K562 (cell line): ENCODE results near the gene MCIDAS. TPM values are rescaled to one million over a fixed set of nuclear protein-coding genes. Genes with fewer than 3 reads are reported as not detected.

Source experiments
- CBX1 ChIP-seq: sonication (generic); IDR thresholded peaks from 2 replicates; pipeline ENCODE4 v1.6.1; 2016; ENCODE audit warnings: antibody characterized with exemption, low read depth, mild to moderate bottlenecking
- HNRNPK ChIP-seq: fragments of 200-400 bp; formaldehyde crosslinking; IDR thresholded peaks from one replicate; pipeline ENCODE4 v1.6.1; 2018; ENCODE audit warnings: mild to moderate bottlenecking, low read depth, low read length; ENCODE audit not compliant: poor library complexity, severe bottlenecking
- MBD1 ChIP-seq: fragments of 250-450 bp; sonication (Bioruptor Pico); IDR thresholded peaks from 2 replicates; pipeline ENCODE4 v1.8.0; 2022; ENCODE audit warnings: inconsistent platforms
- MBD2 ChIP-seq: sonication (generic); IDR thresholded peaks from 2 replicates; pipeline ENCODE4 v1.6.1; 2016; ENCODE audit warnings: low read depth, borderline replicate concordance
- MYNN ChIP-seq, 2 experiments: sonication (generic); formaldehyde crosslinking in 1 of 2; IDR thresholded peaks; 2 replicates each; pipeline versions ENCODE4 v1.5.0 to v1.6.1; 2016 to 2020; ENCODE audit warnings: antibody characterized with exemption in 1 of 2, missing genetic modification reagents in 1 of 2
- NKRF ChIP-seq: fragments of 450-650 bp; IDR thresholded peaks from 2 replicates; pipeline ENCODE4 v1.6.1; 2016; ENCODE audit warnings: borderline replicate concordance
- NR2C1 ChIP-seq, 2 experiments: fragments of 450-650 bp; IDR thresholded peaks; 2 replicates each; pipeline ENCODE4 v1.6.1; 2017; ENCODE audit warnings: mild to moderate bottlenecking in 2 of 2, antibody characterized with exemption in 1 of 2, inconsistent platforms in 1 of 2, missing compliant biosample characterization in 1 of 2, missing genetic modification characterization in 1 of 2
- NR2F6 ChIP-seq: fragments of 450-650 bp; formaldehyde crosslinking; IDR thresholded peaks from 2 replicates; pipeline ENCODE4 v1.4.0; 2020; ENCODE audit warnings: mild to moderate bottlenecking
- NUFIP1 ChIP-seq: fragments of 450-650 bp; IDR thresholded peaks from 2 replicates; pipeline ENCODE4 v1.6.1; 2018; ENCODE audit not compliant: partially characterized antibody
- PURB ChIP-seq: sonication (generic); formaldehyde crosslinking; IDR thresholded peaks from 2 replicates; pipeline ENCODE4 v1.9.0; 2021; ENCODE audit warnings: low read depth, mild to moderate bottlenecking, missing genetic modification reagents
- SAFB2 ChIP-seq: fragments of 200-400 bp; formaldehyde crosslinking; IDR thresholded peaks from 2 replicates; pipeline ENCODE4 v1.6.1; 2018; ENCODE audit warnings: borderline replicate concordance, low read length, low read depth, moderate library complexity; ENCODE audit not compliant: severe bottlenecking
- SMARCB1 ChIP-seq: IDR thresholded peaks from 2 replicates; pipeline ENCODE4 v1.6.1; 2011; ENCODE audit warnings: improper control_type of control experiment, low read depth; ENCODE audit not compliant: insufficient read length
- SRSF9 ChIP-seq: fragments of 200-400 bp; formaldehyde crosslinking; IDR thresholded peaks from 2 replicates; pipeline ENCODE4 v1.6.1; 2017; ENCODE audit warnings: low read depth, low read length, borderline replicate concordance
- STAT6 ChIP-seq: sonication (generic); formaldehyde crosslinking; IDR thresholded peaks from 2 replicates; pipeline ENCODE4 v1.8.1; 2023; ENCODE audit warnings: mild to moderate bottlenecking, missing genetic modification reagents
- ZBTB7A ChIP-seq: IDR thresholded peaks from 2 replicates; pipeline ENCODE4 v1.6.1; 2011; ENCODE audit warnings: low read depth, mild to moderate bottlenecking, low read length, moderate library complexity, borderline replicate concordance; ENCODE audit not compliant: control insufficient read depth
- ZNF324 ChIP-seq: fragments of 250-450 bp; sonication (Bioruptor Pico); IDR thresholded peaks from 2 replicates; pipeline ENCODE4 v1.4.0; 2020; ENCODE audit warnings: mild to moderate bottlenecking
- ZNF398 ChIP-seq: fragments of 250-450 bp; sonication (Bioruptor Pico); IDR thresholded peaks from 2 replicates; pipeline ENCODE4 v1.8.0; 2021; ENCODE audit warnings: moderate library complexity, mild to moderate bottlenecking, inconsistent platforms
- ZNF764 ChIP-seq: fragments of 250-450 bp; sonication (Bioruptor Pico); IDR thresholded peaks from 2 replicates; pipeline ENCODE4 v1.4.0; 2020; ENCODE audit warnings: low read depth, mild to moderate bottlenecking, moderate library complexity
- ZNF766 ChIP-seq: fragments of 200-800 bp; sonication (Bioruptor generic); conservative IDR thresholded peaks from 2 replicates; pipeline ENCODE4 v1.6.1; 2016; ENCODE audit warnings: missing genetic modification characterization, missing compliant biosample characterization
- polyA plus RNA-seq, 8 experiments: library from polyadenylated mRNA; depleted of rRNA in 4 of 8; stranded (reverse) in 5 of 8; unstranded in 3 of 8; fragments of >200 nt; fragmentation: Nextera tagmentation in 2 of 8; fragmentation: Illumina TruSeq in 1 of 8; extraction: Ambion mirVana in 2 of 8; extraction: Trizol in 1 of 8; gene quantifications; 2 replicates each; pipeline versions ENCODE4 v1.2.1 to v1.2.3, GENCODE V29; 2011 to 2014; ENCODE audit warnings: inconsistent platforms in 1 of 8, missing spikeins in 1 of 8
- total RNA-seq, 7 experiments: library from RNA; depleted of rRNA in 6 of 7; stranded (reverse); fragments of >200 nt in 6 of 7; fragmentation: Illumina TruSeq in 2 of 7; extraction: Trizol in 2 of 7; gene quantifications; 2 replicates each; pipeline versions ENCODE4 v1.2.1 to v1.2.3, GENCODE V29; 2011 to 2021; ENCODE audit warnings: low replicate concordance in 1 of 7

The MCIDAS gene
- total and polyA plus RNA-seq, 9 of the 15 experiments (the other 6 are each of a cell fraction or from before 2014, with no cell fraction given): 0.07 to 1.5 (median 0.69) TPM

- TF ChIP-seq PURB (CRISPR knock-in tag) (no peak), HNRNPK (no peak), MYNN (IDR thresholded peaks at IDR 0.05) (no peak), MYNN (CRISPR knock-in tag; IDR thresholded peaks at IDR 0.05) (no peak), ZNF766 (peak; percentile 50), ZBTB7A (peak; percentile 18; the same call in 1 of the 2 replicates), MBD2 (no peak), SAFB2 (no peak), SMARCB1 (no peak), ZNF398 (CRISPR knock-in tag) (no peak), NKRF (no peak), ZNF764 (CRISPR knock-in tag) (no peak), ZNF324 (CRISPR knock-in tag) (no peak), NUFIP1 (no peak), STAT6 (no peak), NR2C1 (IDR thresholded peaks at IDR 0.05) (no peak), NR2C1 (tag; IDR thresholded peaks at IDR 0.05) (no peak), NR2F6 (CRISPR knock-in tag) (no peak), SRSF9 (no peak), MBD1 (no peak), CBX1 (0 out of 2 replicates have a peak, but pooled peaks have one; percentile 61)
Measured at GRCh38 chr5:55176176-55176818, 50.8 kb downstream of the MCIDAS start (continued).
